Stimulated activated CD8-positive, alpha-beta memory T cell treated with anti-CD3 and anti-CD28 coated beads, Interleukin-12 subunit alpha, Interleukin-12 subunit beta, amount 100 ng/mL, for 4 hours (primary cell): ENCODE measurements around the gene WNT8A.

Source experiments
- DNase-seq: peaks from one replicate; pipeline ENCODE4 v3.0.0-alpha.2; 2020; ENCODE audit warnings: low read depth

WNT8A gene

GRCh38 chr5:138091685-138092084, 7.9 kb downstream of the WNT8A start:
- DNase-seq, result no peak

- DNase-seq, result no peak
Measured at GRCh38 chr5:138092301-138092700, 8.5 kb downstream of the WNT8A start.

GRCh38 chr5:138093036-138093435, 9.2 kb downstream of the WNT8A start:
- no peak for DNase-seq

- DNase-seq, result no peak
Measured at GRCh38 chr5:138095100-138095907, 11.5 kb downstream of the WNT8A start.

GRCh38 chr5:138096363-138096762, 12.5 kb downstream of the WNT8A start:
- no peak for DNase-seq

- DNase-seq, result no peak
Measured at GRCh38 chr5:138096997-138097828, 13.4 kb downstream of the WNT8A start.

GRCh38 chr5:138102454-138103318, 18.9 kb downstream of the WNT8A start:
- no peak for DNase-seq

GRCh38 chr5:138103319-138103637, 19.4 kb downstream of the WNT8A start:
- DNase-seq, result no peak

- no peak for DNase-seq
Measured at GRCh38 chr5:138105709-138106108, 21.9 kb downstream of the WNT8A start.

GRCh38 chr5:138107213-138107612, 23.4 kb downstream of the WNT8A start:
- no peak for DNase-seq

GRCh38 chr5:138109463-138110265, 25.8 kb downstream of the WNT8A start:
- no peak for DNase-seq

GRCh38 chr5:138110266-138110963, 26.6 kb downstream of the WNT8A start:
- DNase-seq, result no peak

GRCh38 chr5:138111181-138111580, 27.3 kb downstream of the WNT8A start:
- DNase-seq, result no peak

GRCh38 chr5:138111937-138112336, 28.1 kb downstream of the WNT8A start:
- DNase-seq, result no peak

- no peak for DNase-seq
Measured at GRCh38 chr5:138115254-138115653, 31.4 kb downstream of the WNT8A start.

GRCh38 chr5:138128334-138128733, 44.5 kb downstream of the WNT8A start:
- DNase-seq, result no peak

GRCh38 chr5:138129347-138129746, 45.5 kb downstream of the WNT8A start:
- no peak for DNase-seq

- no peak for DNase-seq
Measured at GRCh38 chr5:138132543-138132942, 48.7 kb downstream of the WNT8A start.

GRCh38 chr5:138138949-138139780, 55.3 kb downstream of the WNT8A start, which contains the start of gene NME5:
NME5 (minus strand) TSS chr5:138139428; CDS start chr5:138138780, 648 bp downstream.
- DNase-seq, result no peak

GRCh38 chr5:138139781-138140090, 55.9 kb downstream of the WNT8A start:
- no peak for DNase-seq
